HepG2 (cell line): ENCODE data around the gene PPCDC. TPM values are rescaled to one million over a fixed set of nuclear protein-coding genes. Genes with fewer than 3 reads are reported as not detected.

Experiments used
- HNRNPLL ChIP-seq: fragments of 200-400 bp; formaldehyde crosslinking; IDR thresholded peaks from 2 replicates; pipeline ENCODE4 v1.6.1; 2017; ENCODE audit warnings: mild to moderate bottlenecking, low read depth, low read length; ENCODE audit not compliant: poor library complexity, severe bottlenecking
- JUN ChIP-seq: sonication (generic); formaldehyde crosslinking; IDR thresholded peaks from 2 replicates; pipeline ENCODE4 v1.4.0; 2020; ENCODE audit warnings: mild to moderate bottlenecking, missing genetic modification reagents
- RAD21 ChIP-seq: fragments of 450-650 bp; formaldehyde crosslinking; IDR thresholded peaks from 2 replicates; pipeline ENCODE4 v1.5.0; 2020; ENCODE audit warnings: mild to moderate bottlenecking
- REXO4 ChIP-seq: sonication (generic); formaldehyde crosslinking; IDR thresholded peaks from 2 replicates; pipeline ENCODE4 v1.8.0; 2022; ENCODE audit warnings: missing genetic modification reagents, mild to moderate bottlenecking, borderline replicate concordance
- U2AF1 ChIP-seq: fragments of 200-400 bp; formaldehyde crosslinking; optimal IDR thresholded peaks from 2 replicates; pipeline ENCODE3; 2017; ENCODE audit warnings: mild to moderate bottlenecking, low read depth, low read length
- ZBTB20 ChIP-seq: sonication (generic); formaldehyde crosslinking; IDR thresholded peaks from 2 replicates; pipeline ENCODE4 v1.8.1; 2023; ENCODE audit warnings: missing genetic modification reagents, low read depth, mild to moderate bottlenecking, borderline replicate concordance
- ZBTB21 ChIP-seq: sonication (generic); formaldehyde crosslinking; IDR thresholded peaks from 2 replicates; pipeline ENCODE4 v1.4.0; 2020; ENCODE audit warnings: missing genetic modification reagents
- ZBTB8A ChIP-seq: sonication (generic); formaldehyde crosslinking; IDR thresholded peaks from 2 replicates; pipeline ENCODE4 v1.4.0; 2020; ENCODE audit warnings: mild to moderate bottlenecking, low read depth, missing genetic modification reagents, borderline replicate concordance
- ZC3H4 ChIP-seq: sonication (generic); formaldehyde crosslinking; IDR thresholded peaks from 2 replicates; pipeline ENCODE4 v1.4.0; 2020; ENCODE audit warnings: missing genetic modification reagents, borderline replicate concordance
- ZFP36L1 ChIP-seq: sonication (generic); formaldehyde crosslinking; IDR thresholded peaks from 2 replicates; pipeline ENCODE4 v1.8.0; 2022; ENCODE audit warnings: mild to moderate bottlenecking, missing genetic modification reagents, moderate library complexity
- ZKSCAN1 ChIP-seq: fragments of 150-350 bp; IDR thresholded peaks from 2 replicates; pipeline ENCODE4 v1.6.1; 2014; ENCODE audit warnings: low read length
- ZMYM4 ChIP-seq: sonication (generic); formaldehyde crosslinking; IDR thresholded peaks from 2 replicates; pipeline ENCODE4 v1.8.1; 2023; ENCODE audit warnings: mild to moderate bottlenecking, missing genetic modification reagents
- ZNF30 ChIP-seq: sonication (generic); formaldehyde crosslinking; IDR thresholded peaks from 2 replicates; pipeline ENCODE4 v1.5.0; 2020; ENCODE audit warnings: mild to moderate bottlenecking, missing genetic modification reagents
- ZNF432 ChIP-seq: sonication (generic); formaldehyde crosslinking; IDR thresholded peaks from 2 replicates; pipeline ENCODE4 v1.5.0; 2020; ENCODE audit warnings: missing genetic modification reagents, mild to moderate bottlenecking, borderline replicate concordance
- ZNF709 ChIP-seq: sonication (generic); formaldehyde crosslinking; IDR thresholded peaks from 2 replicates; pipeline ENCODE4 v1.5.0; 2020; ENCODE audit warnings: mild to moderate bottlenecking, missing genetic modification reagents
- ZNF773 ChIP-seq: sonication (generic); formaldehyde crosslinking; IDR thresholded peaks from 2 replicates; pipeline ENCODE4 v1.4.0; 2020; ENCODE audit warnings: missing genetic modification reagents, borderline replicate concordance
- ZNF780A ChIP-seq: sonication (generic); formaldehyde crosslinking; IDR thresholded peaks from 2 replicates; pipeline ENCODE4 v1.8.0; 2022; ENCODE audit warnings: mild to moderate bottlenecking, missing genetic modification reagents, moderate library complexity
- polyA plus RNA-seq, 8 experiments: library from polyadenylated mRNA; depleted of rRNA in 3 of 8; stranded (reverse) in 7 of 8; unstranded in 1 of 8; fragments of >200 nt; fragmentation: Illumina TruSeq in 4 of 8; extraction: Trizol in 4 of 8; gene quantifications; 2 replicates each; pipeline versions ENCODE4 v1.2.1 to v1.2.3, GENCODE V29; 2011 to 2016; ENCODE audit warnings: low read depth in 4 of 8, missing spikeins in 1 of 8, mixed read lengths in 1 of 8; ENCODE audit not compliant: insufficient read depth in 1 of 8
- total RNA-seq, 5 experiments: library from RNA; depleted of rRNA; stranded (reverse); fragments of >200 nt; fragmentation: Illumina TruSeq; extraction: Trizol; gene quantifications; 2 replicates each; pipeline ENCODE4 v1.2.3, GENCODE V29; 2016; ENCODE audit warnings: low read depth in 1 of 5
- TF ChIP-seq, protein P1 (sequence below), 2 experiments: sonication (generic) in 1 of 2; formaldehyde crosslinking in 1 of 2; IDR thresholded peaks; 2 replicates each; pipeline versions ENCODE4 v1.5.1 to v1.6.1; 2011 to 2020; ENCODE audit warnings: borderline replicate concordance in 1 of 2, low read depth in 1 of 2, low read length in 1 of 2, mild to moderate bottlenecking in 1 of 2, missing genetic modification reagents in 1 of 2, moderate library complexity in 1 of 2
- TF ChIP-seq, protein P2 (sequence below): sonication (generic); formaldehyde crosslinking; IDR thresholded peaks from 2 replicates; pipeline ENCODE4 v1.5.1; 2020; ENCODE audit warnings: missing genetic modification reagents, mild to moderate bottlenecking, borderline replicate concordance

Gene PPCDC
- total and polyA plus RNA-seq, 2 of the 13 experiments (the other 11 are each of a cell fraction or from before 2014, with no cell fraction given), result 12.3 to 12.8 TPM

DNA sequence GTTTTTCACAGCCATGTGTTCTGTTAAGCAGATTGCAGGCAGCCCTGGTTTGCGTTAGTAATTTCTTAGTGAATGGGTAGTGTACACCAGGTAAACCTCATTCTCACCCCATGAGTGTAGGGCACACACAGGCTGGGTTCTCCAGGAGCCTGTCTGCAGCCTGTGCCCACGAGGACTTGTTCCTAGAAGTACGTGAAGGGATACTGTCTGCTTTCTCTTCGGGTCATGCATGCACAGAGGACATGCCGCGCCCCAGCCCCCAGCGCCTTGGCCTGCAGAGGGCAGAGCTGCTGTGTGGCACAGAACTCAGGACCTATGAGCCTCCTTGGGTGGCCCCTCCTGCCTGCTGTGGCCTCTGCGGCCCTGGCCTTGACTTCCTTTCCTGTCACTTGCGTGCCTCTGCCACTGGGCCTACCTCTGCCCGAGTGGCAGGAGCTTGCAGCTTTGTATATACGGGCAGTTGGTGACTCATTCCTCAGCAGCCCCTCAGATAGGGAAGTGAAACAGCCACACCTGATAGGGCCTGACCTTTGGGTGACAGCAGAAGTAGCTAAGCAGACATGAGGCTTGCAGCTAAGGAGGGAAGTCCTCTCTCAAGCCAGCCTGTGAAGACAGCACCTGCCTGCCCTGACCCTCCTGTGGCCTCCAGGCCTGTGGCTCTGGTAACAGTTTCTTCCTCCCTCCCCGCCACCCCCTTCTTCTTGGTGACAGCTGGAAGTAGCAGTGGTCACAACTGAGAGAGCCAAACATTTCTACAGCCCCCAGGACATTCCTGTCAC, 19.5 kb downstream of the PPCDC start (continued):
- TF ChIP-seq, protein P1, sequence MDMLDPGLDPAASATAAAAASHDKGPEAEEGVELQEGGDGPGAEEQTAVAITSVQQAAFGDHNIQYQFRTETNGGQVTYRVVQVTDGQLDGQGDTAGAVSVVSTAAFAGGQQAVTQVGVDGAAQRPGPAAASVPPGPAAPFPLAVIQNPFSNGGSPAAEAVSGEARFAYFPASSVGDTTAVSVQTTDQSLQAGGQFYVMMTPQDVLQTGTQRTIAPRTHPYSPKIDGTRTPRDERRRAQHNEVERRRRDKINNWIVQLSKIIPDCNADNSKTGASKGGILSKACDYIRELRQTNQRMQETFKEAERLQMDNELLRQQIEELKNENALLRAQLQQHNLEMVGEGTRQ (IDR thresholded peaks at IDR 0.05; ENCODE audit: low read depth, low read length), result no peak
- TF ChIP-seq, protein P1 (CRISPR knock-in tag; IDR thresholded peaks at IDR 0.05; ENCODE audit: borderline replicate concordance), result 0 out of 2 replicates have a peak, but pooled peaks have one; percentile 16
- TF ChIP-seq ZMYM4 (CRISPR knock-in tag) (0 out of 2 replicates have a peak, but pooled peaks have one; percentile 43), JUN (peak; percentile 71), ZNF432 (no peak), ZNF30 (CRISPR knock-in tag) (no peak), ZKSCAN1 (peak; percentile 49), ZBTB8A (CRISPR knock-in tag) (no peak), REXO4 (CRISPR knock-in tag) (no peak), ZNF780A (no peak; the same call in 1 of the 2 replicates), ZFP36L1 (CRISPR knock-in tag) (no peak), ZNF773 (CRISPR knock-in tag) (no peak), ZBTB21 (CRISPR knock-in tag) (0 out of 2 replicates have a peak, but pooled peaks have one; percentile 26), HNRNPLL (peak; percentile 27), U2AF1 (no peak), ZNF709 (CRISPR knock-in tag) (no peak; the same call in 1 of the 2 replicates), RAD21 (peak; percentile 98), ZC3H4 (CRISPR knock-in tag) (no peak), ZBTB20 (CRISPR knock-in tag) (no peak)
- TF ChIP-seq, protein P2, sequence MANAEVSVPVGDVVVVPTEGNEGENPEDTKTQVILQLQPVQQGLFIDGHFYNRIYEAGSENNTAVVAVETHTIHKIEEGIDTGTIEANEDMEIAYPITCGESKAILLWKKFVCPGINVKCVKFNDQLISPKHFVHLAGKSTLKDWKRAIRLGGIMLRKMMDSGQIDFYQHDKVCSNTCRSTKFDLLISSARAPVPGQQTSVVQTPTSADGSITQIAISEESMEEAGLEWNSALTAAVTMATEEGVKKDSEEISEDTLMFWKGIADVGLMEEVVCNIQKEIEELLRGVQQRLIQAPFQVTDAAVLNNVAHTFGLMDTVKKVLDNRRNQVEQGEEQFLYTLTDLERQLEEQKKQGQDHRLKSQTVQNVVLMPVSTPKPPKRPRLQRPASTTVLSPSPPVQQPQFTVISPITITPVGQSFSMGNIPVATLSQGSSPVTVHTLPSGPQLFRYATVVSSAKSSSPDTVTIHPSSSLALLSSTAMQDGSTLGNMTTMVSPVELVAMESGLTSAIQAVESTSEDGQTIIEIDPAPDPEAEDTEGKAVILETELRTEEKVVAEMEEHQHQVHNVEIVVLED (CRISPR knock-in tag), result peak; percentile 56; the same call in 1 of the 2 replicates
